ENCODE results near the gene TMEM30B. TPM values are rescaled to one million over a fixed set of nuclear protein-coding genes. Genes with fewer than 3 reads are reported as not detected.
"Not testable (repeated sequence)": the region's sequence is repeated elsewhere in the genome, so short reads cannot be mapped to it uniquely, and the experiment has no call there.

Gene TMEM30B, protein sequence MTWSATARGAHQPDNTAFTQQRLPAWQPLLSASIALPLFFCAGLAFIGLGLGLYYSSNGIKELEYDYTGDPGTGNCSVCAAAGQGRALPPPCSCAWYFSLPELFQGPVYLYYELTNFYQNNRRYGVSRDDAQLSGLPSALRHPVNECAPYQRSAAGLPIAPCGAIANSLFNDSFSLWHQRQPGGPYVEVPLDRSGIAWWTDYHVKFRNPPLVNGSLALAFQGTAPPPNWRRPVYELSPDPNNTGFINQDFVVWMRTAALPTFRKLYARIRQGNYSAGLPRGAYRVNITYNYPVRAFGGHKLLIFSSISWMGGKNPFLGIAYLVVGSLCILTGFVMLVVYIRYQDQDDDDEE
- 4.0 TPM for total RNA-seq
- long read RNA-seq, full-length matches to known transcripts: 3 of 3 reads
- long read RNA-seq, partial matches to known transcripts: 0 of 3 reads
- long read RNA-seq, other reads (novel, unspliced or antisense): 0 of 3 reads

GRCh38 chr14:61281186-61281947, at the start of gene TMEM30B:
Gene TMEM30B, minus strand, starts transcription at chr14:61281338. Its CDS starts 191 bp downstream, at chr14:61281147.
- no peak for DNase-seq (ENCODE audit: low spot score)

DNA sequence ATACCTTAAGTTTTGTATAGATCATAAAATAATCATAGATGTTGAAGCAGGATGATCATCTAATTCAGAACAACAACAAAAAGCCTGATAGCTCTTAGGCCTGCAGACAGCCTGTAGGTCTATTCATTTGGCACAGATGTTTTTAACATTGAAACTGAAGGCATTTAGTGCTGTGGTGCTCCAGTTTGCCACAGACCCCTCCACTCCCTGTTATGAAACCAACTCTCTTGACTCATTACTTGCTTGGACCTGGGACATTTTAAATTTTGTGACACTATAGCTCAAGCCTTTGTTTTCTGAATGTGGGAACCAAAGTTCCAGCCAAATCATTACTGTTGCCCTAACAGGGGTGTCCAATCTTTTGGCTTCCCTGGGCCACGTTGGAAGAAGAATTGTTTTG, 49.4 kb upstream of the TMEM30B start:
- no peak for DNase-seq (ENCODE audit: low spot score)

GRCh38 chr14:61329478-61330051, 48.4 kb upstream of the TMEM30B start:
- DNase-seq (ENCODE audit: low spot score): no peak

DNA sequence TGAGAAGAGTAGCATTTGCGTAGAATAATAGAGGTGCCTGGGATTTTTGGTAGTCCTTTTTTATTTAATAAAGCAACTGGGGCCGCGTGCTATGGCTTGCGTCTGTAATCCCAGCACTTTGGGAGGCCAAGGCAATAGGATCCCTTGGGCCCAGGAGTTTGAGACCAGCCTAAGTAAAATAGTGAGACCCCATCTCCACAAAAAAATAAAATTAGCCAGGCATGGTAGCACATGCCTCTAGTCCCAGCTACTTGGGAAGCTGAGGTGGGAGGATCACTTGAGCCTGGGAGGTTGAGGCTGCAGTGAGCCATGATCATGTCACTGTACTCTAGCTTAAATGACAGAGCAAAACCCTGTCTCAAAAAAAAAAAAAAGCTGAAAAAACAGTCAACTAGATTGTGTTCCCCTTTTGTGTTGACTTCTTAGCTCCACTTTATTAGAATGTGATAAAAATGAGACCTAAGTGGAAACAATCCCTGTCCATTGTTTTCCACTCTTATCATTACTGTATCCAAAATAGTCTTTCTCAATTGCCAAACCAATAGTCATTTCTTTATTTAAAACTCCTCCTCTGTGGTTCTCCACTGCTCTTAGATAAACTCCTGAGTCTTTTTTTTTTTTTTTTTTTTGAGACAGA, 47.6 kb upstream of the TMEM30B start:
- DNase-seq (ENCODE audit: low spot score): no peak

DNA sequence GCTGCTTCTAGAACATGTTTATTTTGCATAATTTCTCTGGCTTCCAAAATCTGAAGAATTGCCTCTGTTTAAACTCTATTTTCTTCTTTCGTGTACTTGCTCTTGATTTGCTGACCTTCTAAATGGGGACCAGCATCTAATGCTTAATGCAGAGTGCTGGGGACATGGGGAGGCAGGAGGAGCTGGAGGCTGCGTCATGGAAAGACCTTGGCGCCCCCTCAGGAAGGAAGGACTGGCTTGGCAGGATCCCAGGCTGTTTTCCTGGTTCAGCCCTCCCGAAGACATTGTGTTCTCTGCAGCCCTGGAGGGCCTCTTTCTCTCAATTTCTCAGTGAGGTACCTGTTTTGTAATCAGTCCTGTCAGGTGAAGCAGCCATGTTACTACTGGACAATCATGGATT, 45.7 kb upstream of the TMEM30B start:
- no peak for DNase-seq (ENCODE audit: low spot score)

DNA sequence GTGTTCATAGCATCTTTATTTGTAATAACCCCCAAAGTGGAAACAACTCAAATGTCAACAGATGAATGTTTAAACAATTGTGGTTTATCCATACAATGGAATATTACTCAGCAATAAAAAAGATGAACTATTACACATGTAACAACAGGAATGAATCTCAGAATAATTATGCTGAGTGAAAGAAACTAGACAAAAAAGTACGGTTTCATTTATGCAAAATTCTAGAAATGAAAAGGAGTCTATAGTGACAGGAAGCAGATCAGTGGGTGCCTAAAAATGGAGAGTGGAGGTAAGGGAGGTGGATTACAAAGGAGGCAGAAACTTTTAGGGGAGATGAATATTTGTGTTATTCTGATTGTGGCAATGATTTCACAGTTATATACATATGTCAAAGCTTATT, 45.0 kb upstream of the TMEM30B start:
- DNase-seq (ENCODE audit: low spot score): no peak

GRCh38 chr14:61325166-61325565, 44.0 kb upstream of the TMEM30B start:
- no peak for DNase-seq (ENCODE audit: low spot score)

DNA sequence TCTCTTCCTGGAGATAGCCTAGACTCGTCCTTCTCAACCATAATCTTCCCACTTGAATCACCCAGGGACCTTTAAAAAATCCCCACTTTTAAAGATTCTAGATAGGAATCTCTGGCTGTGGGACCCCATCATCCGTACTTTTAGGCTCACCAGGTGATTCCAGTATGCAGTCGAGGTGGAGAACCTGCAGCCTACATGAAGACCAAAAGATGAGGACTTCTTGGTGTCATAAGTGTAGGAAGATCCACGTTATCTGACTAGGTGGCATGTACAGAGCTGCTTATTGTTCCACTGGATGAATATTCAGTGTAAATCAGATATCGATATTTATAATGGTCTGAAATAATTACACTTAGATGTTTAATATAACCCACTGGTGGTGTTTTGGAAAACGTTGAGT, 42.8 kb upstream of the TMEM30B start:
- DNase-seq (ENCODE audit: low spot score): no peak

- no peak for DNase-seq (ENCODE audit: low spot score)
Observed at GRCh38 chr14:61322799-61323290, 41.7 kb upstream of the TMEM30B start.

GRCh38 chr14:61322011-61322798, 41.1 kb upstream of the TMEM30B start:
- no peak for DNase-seq (ENCODE audit: low spot score)

- DNase-seq (ENCODE audit: low spot score): peak; percentile 93
Observed at GRCh38 chr14:61321385-61322010, 40.4 kb upstream of the TMEM30B start, which contains the start of gene PRKCH. Gene PRKCH, plus strand, starts transcription at chr14:61321579. Its CDS starts 523 bp downstream, at chr14:61322102.

DNA sequence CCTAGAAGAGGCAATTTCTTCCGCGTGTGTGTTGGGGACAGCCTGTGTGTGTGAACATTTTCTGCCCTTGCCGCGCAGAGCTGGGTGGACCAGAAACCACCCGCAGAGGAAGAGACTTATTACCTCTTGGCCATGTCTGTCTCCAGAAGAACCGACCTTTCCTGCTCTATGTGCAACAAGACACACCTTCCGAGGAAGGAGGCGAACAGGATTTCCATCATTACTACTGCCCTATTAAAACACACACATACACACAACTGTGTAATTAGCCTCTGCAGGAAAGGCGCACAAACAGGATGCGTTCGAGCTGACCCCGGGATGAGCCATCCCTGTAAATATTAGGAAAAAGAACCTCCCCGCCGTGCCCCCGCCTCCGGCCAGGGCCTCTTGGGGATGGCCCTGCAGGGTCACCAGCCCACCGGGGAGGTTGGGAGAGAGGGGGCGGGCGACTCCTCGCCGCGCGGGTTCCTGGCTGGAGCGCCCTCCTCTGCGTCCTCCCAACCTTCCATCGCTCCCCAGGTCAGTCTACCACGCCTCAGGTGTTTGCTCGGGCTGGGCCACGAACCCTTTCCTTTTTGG, 39.8 kb upstream of the TMEM30B start:
- no peak for DNase-seq (ENCODE audit: low spot score)

DNA sequence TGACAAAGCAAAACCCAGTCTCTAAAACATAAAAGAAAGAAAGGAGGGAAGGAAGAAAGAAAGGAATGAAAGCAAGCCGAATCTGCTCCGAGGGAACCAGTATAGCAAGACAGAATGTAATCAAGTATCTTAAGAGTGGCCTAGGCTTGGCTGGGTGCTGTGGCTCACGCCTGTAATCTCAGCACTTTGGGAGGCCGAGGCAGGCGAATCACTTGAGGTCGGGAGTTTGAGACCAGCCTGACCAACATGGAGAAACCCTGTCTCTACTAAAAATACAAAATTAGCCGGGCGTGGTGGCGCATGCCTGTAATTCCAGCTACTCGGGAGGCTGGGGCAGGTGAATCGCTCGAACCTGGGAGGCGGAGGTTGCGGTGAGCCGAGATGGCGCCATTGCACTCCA, 39.0 kb upstream of the TMEM30B start:
- DNase-seq (ENCODE audit: low spot score): not testable (repeated sequence)

- no peak for DNase-seq (ENCODE audit: low spot score)
Observed at GRCh38 chr14:61319706-61320105, 38.6 kb upstream of the TMEM30B start.

GRCh38 chr14:61319086-61319485, 37.9 kb upstream of the TMEM30B start:
- no peak for DNase-seq (ENCODE audit: low spot score)

- DNase-seq (ENCODE audit: low spot score): no peak
Observed at GRCh38 chr14:61315313-61315712, 34.2 kb upstream of the TMEM30B start.

GRCh38 chr14:61308701-61309100, 27.6 kb upstream of the TMEM30B start:
- DNase-seq (ENCODE audit: low spot score): not testable (repeated sequence)

- no peak for DNase-seq (ENCODE audit: low spot score)
Observed at GRCh38 chr14:61308198-61308597, 27.1 kb upstream of the TMEM30B start.

GRCh38 chr14:61304688-61305087, 23.6 kb upstream of the TMEM30B start:
- no peak for DNase-seq (ENCODE audit: low spot score)

- no peak for DNase-seq (ENCODE audit: low spot score)
Observed at GRCh38 chr14:61300754-61301153, 19.6 kb upstream of the TMEM30B start.
